Epidermal melanocyte (primary cell): Measurements from ENCODE around the gene AKT1S1.

Source experiments
- DNase-seq: peaks from one replicate; pipeline ENCODE4 v3.0.0; 2011; ENCODE audit warnings: low spot score; ENCODE audit not compliant: insufficient read length

AKT1S1 gene

DNA sequence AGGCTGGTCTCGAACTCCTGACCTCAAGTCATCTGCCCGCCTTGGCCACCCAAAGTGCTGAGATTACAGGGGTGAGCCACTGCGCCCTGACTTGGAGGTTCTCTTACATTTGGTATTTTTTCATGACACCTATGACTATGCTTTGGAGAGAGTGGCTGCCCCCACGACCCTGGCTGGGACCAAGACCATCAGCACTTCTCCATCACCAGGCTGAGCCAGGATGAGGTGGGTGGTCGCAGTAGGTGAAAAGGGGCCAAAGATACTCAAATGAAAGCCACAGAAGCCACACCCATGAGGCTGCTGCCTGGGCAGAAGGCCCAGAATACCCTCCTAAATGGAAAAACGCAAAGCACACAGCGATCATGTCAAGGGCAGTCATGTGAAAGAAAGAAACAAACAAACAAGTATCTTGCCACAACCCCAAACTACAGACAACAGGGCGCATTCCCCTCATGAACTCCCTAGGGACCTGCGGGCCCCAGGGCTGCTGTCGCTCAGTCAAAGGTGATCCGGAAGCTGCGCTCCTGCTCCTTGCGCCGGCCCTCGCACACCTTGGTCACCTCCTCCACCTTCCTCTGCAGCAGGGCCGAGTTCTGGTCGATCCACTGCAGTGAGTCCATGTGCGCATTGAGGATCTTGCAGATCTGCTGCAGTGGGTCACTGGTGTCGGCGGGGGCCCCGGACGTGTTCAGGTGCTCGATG lies 30.7 kb upstream of the AKT1S1 start:
- no peak for DNase-seq

DNA sequence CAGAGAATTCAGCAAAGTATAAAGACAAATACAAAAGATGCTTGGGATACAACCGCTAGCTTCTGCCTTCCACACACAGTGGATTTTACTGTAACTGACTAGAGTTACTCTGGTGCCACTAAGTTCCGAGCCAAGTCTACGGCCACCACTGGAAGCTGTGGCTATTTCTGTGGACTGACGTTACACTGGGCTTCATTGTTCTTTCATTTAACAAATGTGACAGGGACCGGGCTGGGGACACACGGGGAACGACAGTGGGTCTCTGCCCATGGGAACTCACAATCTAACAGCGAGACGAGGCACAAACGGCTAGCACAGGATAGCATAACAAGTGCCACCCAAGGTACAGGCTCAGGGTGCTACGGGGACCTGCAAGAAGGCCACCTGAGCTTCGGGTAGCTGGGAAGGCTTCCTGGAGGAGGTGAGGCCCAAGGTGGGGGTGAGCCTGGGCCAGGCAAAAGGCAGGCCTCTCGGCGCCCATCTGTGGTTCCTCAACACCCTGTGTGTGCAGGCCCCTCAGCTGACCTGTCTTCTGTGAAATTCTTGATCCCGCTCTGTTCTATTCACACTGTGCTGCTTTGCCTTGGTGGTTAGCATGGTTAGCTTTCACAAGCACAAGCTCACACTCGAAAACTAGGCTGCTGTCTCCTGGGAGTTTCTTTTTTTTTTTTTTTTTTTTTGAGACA lies 29.9 kb upstream of the AKT1S1 start:
- DNase-seq = no peak

DNA sequence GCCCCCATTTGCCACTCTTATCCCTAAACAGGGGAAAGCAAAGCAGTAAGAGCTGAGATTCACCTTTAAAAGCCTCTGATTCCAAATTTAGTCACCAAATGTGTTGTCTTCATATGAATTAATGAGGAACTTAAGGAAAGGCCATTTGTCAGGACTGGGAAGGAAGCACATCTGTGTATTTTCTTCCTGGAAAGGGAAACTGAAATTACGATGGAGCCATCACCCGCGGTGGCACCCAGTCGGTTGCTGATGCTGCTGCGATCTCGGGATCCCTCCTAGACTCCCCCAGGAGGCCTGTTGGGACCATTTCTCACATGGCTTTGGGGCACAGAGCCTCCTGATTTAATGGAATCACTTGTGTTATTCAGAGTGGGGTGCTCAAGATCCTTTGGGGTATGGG lies 27.0 kb upstream of the AKT1S1 start:
- DNase-seq = no peak

DNA sequence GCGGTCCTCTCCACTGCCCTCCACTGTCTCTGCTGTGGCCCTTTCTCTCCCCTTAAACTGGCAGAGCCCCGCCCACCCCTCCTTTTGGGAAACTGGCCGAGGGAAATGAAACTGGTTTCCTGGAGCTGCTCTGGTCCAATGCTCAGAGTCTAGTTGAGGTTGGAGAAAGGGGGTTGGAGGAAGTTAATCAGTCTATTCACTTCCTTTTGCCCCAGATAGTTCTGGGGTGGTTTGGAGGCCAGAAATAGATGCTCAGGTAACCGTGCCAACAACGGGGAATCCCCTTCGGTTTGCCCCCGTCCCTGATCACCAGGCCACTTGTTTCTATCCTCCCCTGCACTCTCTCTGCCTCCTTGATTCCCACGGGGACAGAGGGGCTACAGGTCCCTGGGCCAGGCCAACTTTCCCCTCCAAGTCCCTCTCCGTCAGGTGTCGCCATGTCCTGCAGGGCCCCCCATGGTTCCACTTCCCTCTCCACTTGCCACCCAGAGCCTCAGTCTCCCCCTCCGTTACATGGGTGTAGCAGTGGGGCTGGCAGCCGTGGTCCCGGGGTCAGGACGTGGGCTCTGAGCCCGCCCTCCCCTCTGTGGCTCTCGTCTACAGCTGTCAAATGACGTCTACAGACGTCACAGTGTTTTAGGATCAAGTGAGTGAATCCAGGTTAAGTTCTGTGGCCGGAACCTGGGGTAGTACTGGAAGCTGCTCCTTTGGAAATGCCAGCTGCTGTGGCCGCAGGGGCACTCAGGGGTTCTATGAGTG lies 19.9 kb upstream of the AKT1S1 start, which contains the start of gene IL4I1:
TSS of gene IL4I1 (minus strand) at position 25 of the 759 bp plus-strand sequence. CDS start 727 bp downstream, outside the sequence.
- no peak for DNase-seq

DNA sequence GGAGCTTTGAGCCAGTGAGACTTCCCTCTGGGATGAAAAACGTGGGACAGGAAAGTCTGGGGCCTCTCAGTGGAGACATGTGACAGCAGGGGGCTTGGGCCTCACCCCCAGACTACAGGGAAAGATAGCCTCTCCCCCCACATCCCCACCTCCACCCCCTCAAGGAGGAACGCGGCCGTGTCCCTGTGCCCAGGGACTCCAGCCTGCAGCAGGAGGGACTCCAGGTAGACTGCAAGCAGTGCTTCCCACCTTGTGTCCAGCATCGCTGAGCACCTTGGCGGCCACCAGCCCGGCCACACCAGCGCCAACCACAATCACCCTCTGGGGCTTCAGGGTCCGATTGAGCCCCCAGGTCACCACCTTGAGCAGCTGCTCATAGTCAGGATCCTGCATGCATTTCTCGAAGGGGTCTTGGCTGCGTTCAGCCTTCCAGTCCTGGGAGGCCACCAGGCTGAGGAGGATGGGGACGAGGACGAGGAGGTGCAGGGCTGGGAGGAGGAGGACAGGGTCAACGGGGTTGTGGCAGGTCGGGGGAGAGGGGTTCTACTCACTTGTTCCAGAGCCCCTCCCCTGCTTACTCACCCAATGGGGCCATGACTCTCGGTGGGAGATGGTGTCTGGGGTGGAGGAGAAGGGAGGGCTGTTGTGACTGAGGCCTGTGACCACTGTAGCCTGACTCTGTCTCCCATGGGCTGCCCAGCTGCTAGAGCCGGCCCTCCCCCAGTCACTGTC lies 18.6 kb upstream of the AKT1S1 start:
- DNase-seq = no peak

DNA sequence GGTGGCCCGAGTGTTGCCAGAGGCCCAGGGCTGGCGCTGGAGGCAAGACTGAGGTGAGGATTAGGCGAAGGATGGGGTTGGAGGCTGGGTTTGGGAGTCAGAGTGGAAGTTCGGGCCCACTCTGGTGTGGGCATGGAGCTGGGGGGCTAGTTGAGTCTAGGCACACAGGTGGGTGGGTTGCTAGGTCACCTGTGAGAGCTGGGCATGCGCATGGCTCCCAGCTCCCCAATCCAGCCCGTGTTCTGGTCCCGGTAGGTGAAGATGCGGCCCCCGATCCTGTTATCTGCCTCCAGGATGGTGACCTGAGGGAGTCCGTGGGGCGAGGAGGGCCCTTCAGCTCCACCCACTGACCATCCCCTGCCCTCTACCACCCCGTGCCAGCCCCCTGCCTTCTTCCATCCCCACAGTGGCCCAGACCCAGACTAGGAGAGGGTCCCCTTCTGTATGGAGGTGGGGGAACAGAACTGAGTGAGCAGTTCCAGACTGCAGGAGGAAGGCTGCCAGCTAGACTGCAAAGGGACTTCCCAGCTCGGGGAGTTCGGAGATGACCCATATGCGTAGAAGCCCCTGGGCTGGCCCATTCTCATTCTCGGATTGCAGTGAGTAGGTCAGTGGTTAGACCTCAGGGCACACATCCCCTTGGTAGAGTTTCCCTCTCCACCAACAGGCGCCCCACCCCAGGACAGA lies 17.9 kb upstream of the AKT1S1 start:
- no peak for DNase-seq

DNA sequence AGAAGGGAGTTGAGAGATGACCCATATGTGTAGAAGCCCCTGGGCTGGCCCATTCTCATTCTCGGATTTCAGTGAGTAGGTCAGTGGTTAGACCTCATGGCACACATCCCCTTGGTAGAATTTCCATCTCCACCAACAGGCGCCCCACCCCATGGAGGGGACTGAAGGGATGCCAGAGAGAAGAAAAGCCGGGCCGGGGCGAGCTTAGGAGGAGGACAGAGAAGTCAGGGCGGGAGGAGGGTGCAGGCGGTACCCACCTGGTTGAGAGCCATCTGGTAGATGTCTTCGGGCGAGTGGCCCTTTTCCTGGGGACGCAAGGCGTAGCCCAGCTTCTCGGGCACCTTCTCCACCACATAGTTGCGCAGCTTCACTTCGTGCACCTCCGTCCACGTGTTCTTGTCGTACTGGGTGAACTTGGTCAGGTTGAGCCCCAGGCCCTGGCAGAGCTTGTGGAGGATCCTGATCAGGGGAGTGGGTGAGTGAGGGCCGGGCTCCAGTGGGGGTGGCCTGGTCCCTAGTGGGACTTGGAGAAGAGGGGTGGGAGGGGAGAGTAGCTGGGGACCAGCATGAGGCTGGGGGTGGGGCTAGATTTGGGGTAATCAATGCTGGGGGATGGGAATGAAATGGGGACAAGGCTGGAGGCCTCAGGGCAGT lies 17.0 kb upstream of the AKT1S1 start:
- no peak for DNase-seq

DNA sequence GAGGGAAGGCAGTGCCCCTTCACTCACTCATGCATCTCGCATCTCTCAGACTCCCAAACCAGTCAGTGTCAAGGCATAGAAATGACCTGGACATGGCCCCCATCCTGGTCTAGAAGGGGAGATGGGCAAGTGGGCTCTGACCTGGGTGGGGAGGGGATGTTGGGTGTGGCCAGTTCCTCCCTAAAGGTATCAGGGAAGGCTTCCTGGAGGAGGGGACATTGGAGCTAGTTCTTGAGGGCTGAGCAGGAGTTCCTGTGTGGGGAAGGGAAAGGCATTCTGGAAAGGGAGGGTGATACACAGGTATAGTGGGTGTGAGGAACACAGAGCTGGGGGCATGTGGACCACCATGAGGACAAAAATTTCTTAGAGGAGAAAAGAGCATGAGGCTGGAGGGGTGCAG lies 15.6 kb upstream of the AKT1S1 start:
- DNase-seq = no peak

DNA sequence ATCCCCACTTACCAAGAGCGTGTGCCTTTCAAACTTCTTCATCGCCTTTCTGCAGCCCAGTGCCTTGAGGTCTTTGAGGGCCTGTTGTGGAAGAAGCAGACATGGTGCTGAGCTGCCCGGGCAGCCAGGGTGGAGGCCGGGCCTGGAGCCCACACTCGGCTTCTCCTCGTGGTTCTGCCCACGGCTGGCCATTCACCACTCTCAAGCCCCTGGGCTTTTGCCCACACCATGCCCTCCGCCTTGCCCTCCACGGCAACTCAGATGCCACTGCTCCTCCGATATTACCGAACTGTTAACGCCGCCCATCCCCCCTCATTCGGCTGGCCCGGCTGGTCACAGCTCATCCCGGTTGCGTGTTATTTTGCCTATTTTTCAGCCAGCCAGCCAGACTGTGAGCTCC lies 14.2 kb upstream of the AKT1S1 start:
- DNase-seq = no peak

DNA sequence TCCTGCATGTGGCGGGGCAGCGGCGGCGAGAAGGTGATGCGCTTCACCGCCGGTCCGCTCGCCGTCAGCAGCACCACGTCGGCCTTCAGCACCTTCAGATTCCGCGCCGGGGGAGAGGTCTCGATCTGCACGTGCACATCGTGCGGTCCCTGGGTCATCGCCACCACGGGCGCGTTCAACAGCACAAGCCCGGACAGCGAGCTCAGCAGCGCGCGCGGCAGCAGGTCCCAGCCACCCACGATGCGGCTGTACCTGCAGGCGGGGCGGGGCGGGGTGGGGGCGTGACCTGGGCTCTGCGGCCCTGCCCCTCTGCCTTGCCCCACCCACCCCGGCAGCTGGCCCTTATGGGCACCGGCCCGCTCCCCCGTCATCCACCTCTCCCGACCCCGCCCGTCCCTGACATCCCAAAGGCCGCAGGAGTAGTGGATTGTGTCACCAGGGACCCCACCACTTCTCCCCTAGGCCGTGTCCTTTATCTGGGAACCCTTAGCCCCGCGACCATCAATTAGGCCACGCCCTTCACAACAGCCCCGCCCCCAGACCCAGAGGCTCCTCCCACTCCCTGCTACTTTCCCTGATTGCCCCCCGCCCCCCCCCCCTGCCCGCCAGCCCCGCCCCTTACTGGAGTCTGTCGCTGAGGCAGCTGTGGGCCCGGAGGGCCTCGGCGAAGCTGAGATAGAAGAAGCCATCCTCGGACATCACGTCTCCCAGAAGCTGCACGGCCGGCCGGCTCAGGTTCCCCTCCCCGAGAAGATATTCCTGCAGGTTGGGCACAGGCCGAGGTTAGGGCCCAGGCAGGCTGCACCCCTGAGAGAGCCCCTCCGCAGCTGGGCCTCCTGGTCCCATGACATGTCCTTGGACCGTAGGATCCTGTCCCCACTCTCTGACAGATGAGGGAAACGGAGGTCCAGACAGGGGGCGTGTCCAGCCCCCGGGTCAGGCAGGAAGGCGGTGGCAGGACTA lies 13.5 kb upstream of the AKT1S1 start:
- DNase-seq = no peak

DNA sequence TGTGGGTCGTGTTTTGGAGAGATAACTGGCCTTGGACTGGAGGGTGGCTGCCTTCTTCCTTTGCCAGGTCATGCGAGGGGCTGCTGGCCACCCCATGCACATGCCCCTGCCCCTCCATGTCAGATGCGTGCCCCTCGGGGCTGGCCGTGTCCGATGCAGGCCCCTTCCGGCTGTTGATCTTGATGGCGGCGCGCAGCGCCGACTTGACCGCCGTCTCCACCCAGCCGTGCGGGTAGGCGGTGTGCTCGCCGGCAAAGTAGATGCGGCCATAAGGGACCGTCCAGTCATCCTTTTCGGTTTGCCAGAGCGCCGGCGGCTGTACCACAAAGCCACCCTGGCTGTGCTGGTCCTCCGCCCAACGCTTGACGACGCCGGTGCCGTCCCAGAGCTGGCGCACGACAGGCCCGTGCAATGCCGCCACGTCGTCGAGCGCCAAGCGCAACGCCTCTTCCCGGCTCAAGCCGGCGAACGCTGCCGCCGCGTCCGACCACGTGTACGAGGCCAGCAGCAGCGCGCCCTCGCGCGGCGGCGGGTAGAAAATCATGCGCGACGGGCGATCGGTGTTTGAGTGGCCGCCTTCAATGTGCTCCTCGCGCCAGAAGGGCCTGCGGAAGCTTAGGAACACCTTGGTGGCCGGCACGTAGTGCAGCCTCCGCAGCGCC lies 12.7 kb upstream of the AKT1S1 start:
- DNase-seq = no peak

DNA sequence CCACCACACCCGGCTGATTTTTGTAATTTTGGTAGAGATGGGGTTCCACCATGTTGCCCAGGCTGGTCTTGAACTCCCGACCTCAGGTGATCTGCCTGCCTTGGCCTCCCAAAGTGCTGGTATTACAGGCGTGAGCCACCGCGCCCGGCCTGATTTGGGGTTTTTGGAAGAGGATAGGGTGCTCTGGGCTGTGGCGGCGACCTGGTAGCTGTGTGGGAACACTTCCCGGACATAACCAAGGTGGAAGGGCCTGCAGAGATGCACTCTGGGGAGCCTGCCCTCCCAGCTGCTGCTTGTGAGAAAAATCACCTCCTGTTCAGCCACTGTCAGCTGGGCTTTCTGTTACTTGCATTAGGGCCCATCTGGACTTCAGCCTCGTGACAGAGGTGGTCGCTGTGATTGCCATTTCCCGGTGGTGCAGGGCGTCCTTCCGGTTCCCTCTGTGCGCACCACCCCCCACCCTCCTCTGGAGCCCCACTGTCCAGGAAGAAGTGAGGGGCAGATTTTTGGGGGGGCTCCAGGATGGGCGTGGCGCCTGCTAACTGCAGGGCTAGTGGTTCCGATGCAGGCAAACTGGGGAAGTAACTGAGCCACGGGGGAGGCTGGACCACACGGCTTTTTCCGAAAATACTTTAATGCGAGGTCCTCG lies 12.0 kb upstream of the AKT1S1 start:
- DNase-seq = no peak

DNA sequence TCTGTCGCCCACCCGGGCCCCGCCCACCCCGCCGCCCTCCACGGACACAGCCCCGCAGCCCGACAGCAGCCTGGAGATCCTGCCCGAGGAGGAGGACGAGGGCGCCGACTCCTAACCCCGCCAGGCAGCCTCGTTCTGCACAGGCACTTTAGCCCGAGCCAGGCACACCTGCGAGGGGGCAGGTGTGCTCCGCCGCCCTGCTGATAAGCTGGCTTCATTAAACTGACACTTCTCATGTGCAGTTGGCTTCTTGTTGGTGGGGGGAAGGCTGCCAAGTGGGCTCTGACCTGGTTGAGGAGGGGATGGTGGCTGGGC lies 11.3 kb upstream of the AKT1S1 start:
- DNase-seq = no peak

DNA sequence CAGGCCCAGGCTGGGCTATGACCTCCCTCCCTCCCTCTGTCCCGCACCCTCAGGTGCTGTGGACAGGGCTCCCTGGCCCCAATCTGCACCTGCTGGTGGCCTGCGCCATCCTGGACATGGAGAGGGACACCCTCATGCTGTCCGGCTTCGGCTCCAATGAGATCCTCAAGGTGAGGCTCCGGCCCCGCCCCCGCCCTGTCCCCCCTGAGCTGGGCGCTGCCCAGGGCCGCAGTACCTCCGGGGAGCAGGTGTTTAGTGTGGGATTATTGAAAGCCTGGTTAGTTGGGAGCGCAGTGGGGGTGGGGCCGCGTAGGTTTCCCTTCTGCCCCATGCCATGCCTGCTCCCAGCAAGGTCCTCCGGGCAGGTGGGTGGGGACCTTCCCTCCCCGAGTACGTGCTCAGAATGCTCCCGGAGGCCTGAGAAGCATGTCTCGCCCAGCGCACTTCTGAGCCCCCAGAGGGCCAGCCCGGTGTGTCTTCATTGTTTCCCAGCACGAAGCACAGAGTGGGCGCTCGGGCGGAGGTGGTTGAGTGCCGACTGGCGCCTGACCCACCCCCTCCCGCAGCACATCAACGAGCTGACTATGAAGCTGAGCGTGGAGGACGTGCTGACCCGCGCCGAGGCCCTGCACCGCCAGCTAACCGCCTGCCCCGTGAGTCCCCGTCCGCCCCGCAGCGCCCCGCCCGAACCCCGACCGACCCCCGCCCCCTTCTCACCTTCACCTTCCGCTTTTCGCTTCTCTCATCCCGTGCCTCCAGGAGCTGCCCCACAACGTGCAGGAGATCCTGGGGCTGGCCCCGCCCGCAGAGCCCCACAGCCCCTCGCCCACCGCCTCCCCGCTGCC lies 10.7 kb upstream of the AKT1S1 start:
- no peak for DNase-seq

DNA sequence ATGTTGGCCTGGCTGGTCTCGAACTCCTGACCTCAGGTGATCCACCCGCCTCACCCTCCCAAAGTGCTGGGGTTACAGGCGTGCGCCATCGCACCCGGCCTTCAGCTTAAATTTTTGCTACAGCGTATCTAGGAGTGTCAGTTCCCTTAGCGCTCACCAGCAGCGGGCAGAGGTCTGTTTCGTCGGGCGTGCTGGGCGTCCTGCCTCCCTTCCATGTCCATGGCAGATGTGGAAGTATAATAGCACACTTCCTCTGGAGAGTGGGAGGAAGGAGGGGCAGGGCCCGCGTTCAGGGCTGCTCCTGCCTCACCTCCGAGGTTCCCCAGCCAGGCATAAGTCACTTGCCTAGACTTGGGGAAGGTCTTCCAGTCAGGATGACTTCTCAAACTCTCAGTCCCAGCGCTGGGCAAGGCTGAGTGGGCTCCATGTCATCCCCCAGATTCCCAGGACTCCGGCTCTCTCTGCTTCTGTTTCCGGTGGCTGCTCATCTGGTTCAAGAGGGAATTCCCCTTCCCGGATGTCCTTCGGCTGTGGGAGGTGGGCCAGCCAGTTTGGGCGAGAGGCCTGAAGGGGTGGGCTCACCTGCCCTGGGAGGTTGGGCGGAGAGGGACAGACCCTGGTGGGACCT lies 10.0 kb upstream of the AKT1S1 start:
- no peak for DNase-seq

DNA sequence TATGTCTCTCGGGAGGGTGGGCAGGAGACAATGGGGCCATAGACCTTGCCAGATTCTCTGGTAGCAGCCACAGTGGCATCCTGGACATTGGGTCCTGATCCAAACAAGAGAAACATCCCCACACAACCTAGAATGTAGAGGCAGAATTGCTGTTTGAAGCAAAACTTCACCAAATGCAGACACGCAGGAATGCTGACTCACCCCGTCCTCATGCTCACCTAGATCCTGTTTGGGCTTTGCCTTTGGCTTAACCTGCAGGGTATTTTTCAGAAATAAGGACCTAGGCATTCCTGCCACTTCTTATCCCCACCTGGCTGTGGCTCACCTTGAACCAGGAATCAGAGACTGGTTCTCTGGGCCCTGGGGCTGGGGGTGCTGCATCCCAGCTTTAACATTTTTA lies 7.6 kb upstream of the AKT1S1 start:
- DNase-seq = no peak

DNA sequence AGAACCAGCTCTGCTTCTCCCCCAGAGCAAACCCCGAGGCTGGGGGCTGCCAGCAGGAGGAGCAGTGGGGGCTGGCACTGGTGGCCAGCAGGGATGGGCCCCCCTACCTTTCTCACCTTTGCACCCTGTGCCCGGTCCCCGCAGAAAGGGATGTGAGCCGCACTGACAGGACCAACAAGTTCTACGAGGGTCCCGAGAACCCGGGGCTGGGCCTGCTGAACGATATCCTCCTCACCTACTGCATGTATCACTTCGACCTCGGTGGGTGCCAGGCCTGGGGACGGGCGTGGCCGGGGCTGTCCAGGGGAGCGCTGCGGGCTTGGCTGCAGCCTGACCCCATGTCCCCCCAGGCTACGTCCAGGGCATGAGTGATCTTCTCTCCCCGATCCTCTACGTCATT lies 7.0 kb upstream of the AKT1S1 start:
- no peak for DNase-seq
